Gastrocnemius medialis (tissue), 4 donors: ENCODE data around the gene KRTAP16-1.

Experiments
- POLR2A ChIP-seq, 2 donors: fragments of 450-650 bp; IDR thresholded peaks; one replicate each; pipeline ENCODE4 v1.6.1; 2017; ENCODE audit warnings: antibody characterized with exemption in 2 of 2, mild to moderate bottlenecking in 2 of 2, moderate library complexity in 2 of 2
- TF ChIP-seq, protein P1 (sequence below), 5 experiments: fragments of 450-650 bp in 3 of 5; fragments of 200-600 bp in 2 of 5; sonication (generic) in 2 of 5; IDR thresholded peaks in 4 of 5; conservative IDR thresholded peaks in 1 of 5; 1 replicate in 4 of 5; 2 replicates in 1 of 5; pipeline ENCODE4 v1.5.1; 2016 to 2019; ENCODE audit warnings: antibody characterized with exemption in 5 of 5, mild to moderate bottlenecking in 3 of 5, moderate library complexity in 3 of 5

DNA sequence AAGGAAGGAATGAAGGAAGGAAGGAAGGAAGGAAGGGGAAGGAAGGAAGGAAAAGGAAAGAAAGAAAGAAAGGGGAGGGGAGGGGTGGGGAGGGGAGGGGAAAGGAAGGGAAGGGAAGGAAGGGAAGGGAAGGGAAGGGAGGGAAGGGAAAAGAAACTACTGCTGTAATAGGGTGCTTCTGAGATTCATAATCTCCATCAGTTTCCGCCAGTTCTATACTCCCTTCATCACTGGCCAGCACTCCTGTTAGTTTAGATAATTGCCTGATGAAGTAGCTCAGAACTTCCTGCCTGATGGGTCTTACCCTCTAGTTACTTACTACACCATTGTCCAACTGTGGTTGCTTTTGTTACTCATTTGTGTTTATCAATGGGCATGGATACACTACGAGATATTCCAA is 45.9 kb downstream of the KRTAP16-1 start:
- TF ChIP-seq, protein P1, sequence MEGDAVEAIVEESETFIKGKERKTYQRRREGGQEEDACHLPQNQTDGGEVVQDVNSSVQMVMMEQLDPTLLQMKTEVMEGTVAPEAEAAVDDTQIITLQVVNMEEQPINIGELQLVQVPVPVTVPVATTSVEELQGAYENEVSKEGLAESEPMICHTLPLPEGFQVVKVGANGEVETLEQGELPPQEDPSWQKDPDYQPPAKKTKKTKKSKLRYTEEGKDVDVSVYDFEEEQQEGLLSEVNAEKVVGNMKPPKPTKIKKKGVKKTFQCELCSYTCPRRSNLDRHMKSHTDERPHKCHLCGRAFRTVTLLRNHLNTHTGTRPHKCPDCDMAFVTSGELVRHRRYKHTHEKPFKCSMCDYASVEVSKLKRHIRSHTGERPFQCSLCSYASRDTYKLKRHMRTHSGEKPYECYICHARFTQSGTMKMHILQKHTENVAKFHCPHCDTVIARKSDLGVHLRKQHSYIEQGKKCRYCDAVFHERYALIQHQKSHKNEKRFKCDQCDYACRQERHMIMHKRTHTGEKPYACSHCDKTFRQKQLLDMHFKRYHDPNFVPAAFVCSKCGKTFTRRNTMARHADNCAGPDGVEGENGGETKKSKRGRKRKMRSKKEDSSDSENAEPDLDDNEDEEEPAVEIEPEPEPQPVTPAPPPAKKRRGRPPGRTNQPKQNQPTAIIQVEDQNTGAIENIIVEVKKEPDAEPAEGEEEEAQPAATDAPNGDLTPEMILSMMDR (IDR thresholded peaks at IDR 0.05 in 4 of 5, conservative IDR thresholded peaks at IDR 0.05 in 1 of 5) = no peak
- TF ChIP-seq POLR2A (IDR thresholded peaks at IDR 0.05) = no peak
